ENCODE results near the gene SH3BGRL. TPM values are rescaled to one million over a fixed set of nuclear protein-coding genes. Genes with fewer than 3 reads are reported as not detected.

Gene SH3BGRL
- total RNA-seq, 1 experiment from 2014 or later: 41.8 TPM

DNA sequence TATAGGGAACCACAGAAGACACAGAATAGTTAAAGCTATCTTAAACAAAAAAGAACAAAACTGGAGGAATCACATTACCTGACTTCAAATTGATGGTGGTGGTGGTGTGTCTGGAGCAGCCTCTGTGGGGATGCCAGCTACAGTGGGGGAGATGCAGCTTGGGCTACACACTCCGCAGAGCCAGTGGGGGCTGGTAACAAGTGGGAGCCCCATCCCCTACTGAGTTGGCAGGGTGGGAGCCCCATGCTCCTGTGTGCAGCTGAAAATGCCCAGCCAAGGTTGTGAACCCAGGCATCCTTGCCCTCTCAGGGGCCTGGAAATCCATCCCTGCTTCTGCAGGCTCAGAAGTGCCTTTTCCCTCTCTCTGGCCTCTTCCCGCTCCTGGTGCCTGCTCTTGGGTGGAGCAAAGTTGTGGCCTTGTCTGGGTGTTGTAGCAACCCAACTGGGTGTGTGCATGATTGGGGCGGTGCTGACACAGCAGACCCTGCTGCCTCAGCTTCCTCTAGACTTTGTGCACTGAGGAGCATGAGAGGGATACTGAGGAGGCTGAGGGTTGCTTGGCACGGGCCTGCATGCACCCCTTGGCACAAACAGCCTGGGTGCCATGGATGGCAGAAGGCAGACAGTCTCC, 38.9 kb downstream of the SH3BGRL start:
- Histone ChIP-seq H3K4me2 (ENCODE audit: insufficient read depth, insufficient read length, low read length) (no peak overlapping the region), H4K20me1 (ENCODE audit: control insufficient read depth, insufficient read depth, insufficient read length) (no peaks in the 10 kb centered on the region), H4K91ac (ENCODE audit: insufficient read length, low read depth, low read length) (no peak overlapping the region), H3K9me3 (ENCODE audit: control insufficient read depth, low read depth, low read length) (peaks cover 15% of the 10 kb centered on the region), H3K79me2 (ENCODE audit: insufficient read depth, low read length) (no peaks in the 10 kb centered on the region), H3K14ac (ENCODE audit: insufficient read depth, low read length) (no peak overlapping the region), H2BK20ac (ENCODE audit: low read depth, low read length, poor library complexity, severe bottlenecking) (no peak overlapping the region), H3K4me1 (ENCODE audit: insufficient read depth, low read length) (no peaks in the 10 kb centered on the region), H3K23me2 (ENCODE audit: insufficient read length, low read depth, low read length, poor library complexity, severe bottlenecking) (no peaks in the 10 kb centered on the region), H3K27ac (ENCODE audit: insufficient read length, low read depth, low read length) (no peak overlapping the region), H3K4ac (ENCODE audit: low read depth, low read length) (no peak overlapping the region), H3K18ac (ENCODE audit: insufficient read length, low read depth, low read length) (no peak overlapping the region), H3K23ac (ENCODE audit: insufficient read length, low read depth, low read length) (no peak overlapping the region), H2AFZ (ENCODE audit: low read length) (no peak overlapping the region), H2BK5ac (ENCODE audit: insufficient read length, low read length) (no peak overlapping the region), H4K8ac (replicated peaks; ENCODE audit: insufficient read length, low read depth, low read length) (no peak overlapping the region), H2BK12ac (ENCODE audit: insufficient read length, low read depth, low read length) (no peak overlapping the region), H3K27me3 (ENCODE audit: insufficient read depth, low read length) (no peaks in the 10 kb centered on the region), H4K5ac (ENCODE audit: insufficient read length, low read depth, low read length) (no peak overlapping the region), H3K9ac (ENCODE audit: extremely low read depth, insufficient read length, low read length) (no peak overlapping the region), H2BK15ac (ENCODE audit: low read depth, low read length) (no peak overlapping the region), H3K56ac (ENCODE audit: insufficient read length, low read depth, low read length) (no peak overlapping the region), H2BK120ac (ENCODE audit: low read depth, low read length, poor library complexity, severe bottlenecking) (no peak overlapping the region), H3K79me1 (ENCODE audit: insufficient read depth, low read depth, low read length, poor library complexity, severe bottlenecking) (no peaks in the 10 kb centered on the region), H2AK5ac (ENCODE audit: insufficient read length, low read length) (no peak overlapping the region), H3T11ph (ENCODE audit: low read length) (no peak overlapping the region)
- no peak overlapping the region for H3K4me3 Mint-ChIP-seq
- WGBS (ENCODE audit: extremely low coverage, insufficient read length, low lambda C conversion rate): no CpG with 5 or more reads among the region's 4 CpGs
- H3K36me3 Mint-ChIP-seq (ENCODE audit: insufficient read depth in 1 of 3, low read depth in 3 of 3): peaks cover 8 to 15% (median 14%) of the 10 kb centered on the region in 3 experiments; a peak in 6 of 7 replicates
- no peak for DNase-seq
- no peaks in the 10 kb centered on the region for H3K4me1 Mint-ChIP-seq
- H3K9me3 Mint-ChIP-seq: peaks cover 59 to 62% of the 10 kb centered on the region in 2 experiments
- H3K27me3 Mint-ChIP-seq (ENCODE audit: low read depth): no peaks in the 10 kb centered on the region
- TF ChIP-seq, protein P1, sequence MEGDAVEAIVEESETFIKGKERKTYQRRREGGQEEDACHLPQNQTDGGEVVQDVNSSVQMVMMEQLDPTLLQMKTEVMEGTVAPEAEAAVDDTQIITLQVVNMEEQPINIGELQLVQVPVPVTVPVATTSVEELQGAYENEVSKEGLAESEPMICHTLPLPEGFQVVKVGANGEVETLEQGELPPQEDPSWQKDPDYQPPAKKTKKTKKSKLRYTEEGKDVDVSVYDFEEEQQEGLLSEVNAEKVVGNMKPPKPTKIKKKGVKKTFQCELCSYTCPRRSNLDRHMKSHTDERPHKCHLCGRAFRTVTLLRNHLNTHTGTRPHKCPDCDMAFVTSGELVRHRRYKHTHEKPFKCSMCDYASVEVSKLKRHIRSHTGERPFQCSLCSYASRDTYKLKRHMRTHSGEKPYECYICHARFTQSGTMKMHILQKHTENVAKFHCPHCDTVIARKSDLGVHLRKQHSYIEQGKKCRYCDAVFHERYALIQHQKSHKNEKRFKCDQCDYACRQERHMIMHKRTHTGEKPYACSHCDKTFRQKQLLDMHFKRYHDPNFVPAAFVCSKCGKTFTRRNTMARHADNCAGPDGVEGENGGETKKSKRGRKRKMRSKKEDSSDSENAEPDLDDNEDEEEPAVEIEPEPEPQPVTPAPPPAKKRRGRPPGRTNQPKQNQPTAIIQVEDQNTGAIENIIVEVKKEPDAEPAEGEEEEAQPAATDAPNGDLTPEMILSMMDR (conservative IDR thresholded peaks at IDR 0.05): no peak
- no peak overlapping the region for H3K27ac Mint-ChIP-seq
